SW480 (cell line): ENCODE measurements around the gene KLHL30.
"Not testable (repeated sequence)": the region's sequence is repeated elsewhere in the genome, so short reads cannot be mapped to it uniquely, and the experiment has no call there.

Experiments used
- DNase-seq: peaks from one replicate; pipeline ENCODE4 v3.0.0-alpha.2; 2016; ENCODE audit warnings: low spot score

Gene KLHL30

GRCh38 chr2:238102865-238103264, 35.6 kb upstream of the KLHL30 start:
- no peak for DNase-seq

- DNase-seq = no peak
These were observed 34.8 kb upstream of the KLHL30 start for GRCh38 chr2:238103465-238104225.

- no peak for DNase-seq
These were observed 34.2 kb upstream of the KLHL30 start for GRCh38 chr2:238104226-238104690.

- no peak for DNase-seq
These were observed 33.6 kb upstream of the KLHL30 start for GRCh38 chr2:238104691-238105371.

GRCh38 chr2:238105506-238106338, 32.7 kb upstream of the KLHL30 start:
- DNase-seq = no peak

- DNase-seq = no peak
These were observed 32.1 kb upstream of the KLHL30 start for GRCh38 chr2:238106339-238106697.

- peak; percentile 11 for DNase-seq
These were observed 31.6 kb upstream of the KLHL30 start for GRCh38 chr2:238106698-238107524.

GRCh38 chr2:238107525-238108422, 30.7 kb upstream of the KLHL30 start:
- DNase-seq = peak; percentile 30

- DNase-seq = no peak
These were observed 29.9 kb upstream of the KLHL30 start for GRCh38 chr2:238108423-238109183.

- no peak for DNase-seq
These were observed 24.9 kb upstream of the KLHL30 start for GRCh38 chr2:238113611-238114010.

- no peak for DNase-seq
These were observed 24.1 kb upstream of the KLHL30 start for GRCh38 chr2:238114331-238114841.

GRCh38 chr2:238114851-238115660, 23.4 kb upstream of the KLHL30 start:
- DNase-seq = no peak

GRCh38 chr2:238115709-238116108, 22.8 kb upstream of the KLHL30 start:
- not testable (repeated sequence) for DNase-seq

- no peak for DNase-seq
These were observed 21.9 kb upstream of the KLHL30 start for GRCh38 chr2:238116298-238117198.

- no peak for DNase-seq
These were observed 21.0 kb upstream of the KLHL30 start for GRCh38 chr2:238117199-238118154.

- no peak for DNase-seq
These were observed 18.6 kb upstream of the KLHL30 start for GRCh38 chr2:238119756-238120462.
